Measurements from ENCODE around the gene ZNF215. TPM values are rescaled to one million over a fixed set of nuclear protein-coding genes. Genes with fewer than 3 reads are reported as not detected.

The ZNF215 gene
- total RNA-seq, 1 donor from 2014 or later = 11.2 TPM

DNA sequence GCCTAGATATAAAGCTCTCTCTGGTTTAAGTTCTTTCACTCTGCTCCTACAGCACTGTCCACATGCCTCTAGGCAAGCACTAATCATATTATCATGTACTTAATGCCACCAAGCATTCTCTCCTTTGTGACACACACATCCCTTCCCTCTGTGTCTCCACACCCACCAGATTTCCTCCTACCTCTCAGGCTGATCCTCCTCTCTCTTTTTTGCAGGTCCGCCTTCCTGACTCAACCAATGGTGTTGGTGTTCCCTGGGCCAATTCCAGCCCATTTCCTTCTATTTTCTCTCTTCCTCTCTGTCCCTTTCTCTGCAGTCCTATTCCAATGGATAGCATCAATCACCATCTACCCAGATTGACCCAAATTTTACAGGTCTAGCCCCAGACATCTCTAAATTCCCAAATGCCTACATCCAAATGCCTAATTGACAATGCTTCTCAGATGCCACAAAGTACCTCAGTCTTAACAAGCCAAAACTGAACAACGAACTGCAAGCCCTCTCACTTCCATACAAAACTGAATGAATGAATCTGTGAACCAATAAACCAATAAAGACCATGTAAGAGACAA, 504 bp upstream of the ZNF215 start:
- Mint-ChIP-seq H3K4me1 (peaks cover 32% of the 10 kb centered on the region), H3K36me3 (ENCODE audit: low read depth) (no peaks in the 10 kb centered on the region), H3K9me3 (no peaks in the 10 kb centered on the region), H3K4me3 (peak overlapping the region; percentile 98), H3K27me3 (ENCODE audit: low read depth) (no peaks in the 10 kb centered on the region), H3K27ac (ENCODE audit: unreplicated experiment) (peak overlapping the region; percentile 94)
- TF ChIP-seq, protein P1, sequence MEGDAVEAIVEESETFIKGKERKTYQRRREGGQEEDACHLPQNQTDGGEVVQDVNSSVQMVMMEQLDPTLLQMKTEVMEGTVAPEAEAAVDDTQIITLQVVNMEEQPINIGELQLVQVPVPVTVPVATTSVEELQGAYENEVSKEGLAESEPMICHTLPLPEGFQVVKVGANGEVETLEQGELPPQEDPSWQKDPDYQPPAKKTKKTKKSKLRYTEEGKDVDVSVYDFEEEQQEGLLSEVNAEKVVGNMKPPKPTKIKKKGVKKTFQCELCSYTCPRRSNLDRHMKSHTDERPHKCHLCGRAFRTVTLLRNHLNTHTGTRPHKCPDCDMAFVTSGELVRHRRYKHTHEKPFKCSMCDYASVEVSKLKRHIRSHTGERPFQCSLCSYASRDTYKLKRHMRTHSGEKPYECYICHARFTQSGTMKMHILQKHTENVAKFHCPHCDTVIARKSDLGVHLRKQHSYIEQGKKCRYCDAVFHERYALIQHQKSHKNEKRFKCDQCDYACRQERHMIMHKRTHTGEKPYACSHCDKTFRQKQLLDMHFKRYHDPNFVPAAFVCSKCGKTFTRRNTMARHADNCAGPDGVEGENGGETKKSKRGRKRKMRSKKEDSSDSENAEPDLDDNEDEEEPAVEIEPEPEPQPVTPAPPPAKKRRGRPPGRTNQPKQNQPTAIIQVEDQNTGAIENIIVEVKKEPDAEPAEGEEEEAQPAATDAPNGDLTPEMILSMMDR (conservative IDR thresholded peaks at IDR 0.05) = no peak
- peak; percentile 7 for DNase-seq (ENCODE audit: low read depth, low spot score)

DNA sequence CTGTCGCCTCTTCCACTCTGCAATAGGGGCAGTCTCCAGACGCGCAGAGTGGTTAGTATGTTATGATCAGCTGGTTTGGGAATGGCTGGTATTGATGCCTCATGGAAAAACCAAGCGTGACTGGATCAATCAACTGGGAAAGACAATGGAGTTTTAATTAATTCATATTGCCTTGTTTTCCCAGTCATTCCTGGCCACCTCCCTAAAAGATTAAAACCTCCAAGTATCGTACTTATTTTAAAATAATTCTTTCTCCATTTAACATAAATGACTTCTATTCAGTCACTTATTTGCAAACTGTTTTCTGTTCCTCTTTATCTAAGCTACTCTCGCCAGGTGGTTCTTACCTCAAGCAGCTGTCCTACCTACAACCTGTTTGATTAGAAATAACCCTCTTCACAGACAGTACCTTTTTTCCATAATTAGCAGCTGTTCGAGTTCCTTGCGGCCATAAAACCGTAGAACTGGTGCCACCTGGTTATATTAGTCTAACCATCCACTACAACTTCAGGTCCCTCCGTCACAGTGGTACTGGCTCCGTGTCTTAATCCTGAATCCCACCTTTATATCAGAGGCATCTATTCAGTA, 898 bp downstream of the ZNF215 start:
- TF ChIP-seq, protein P1 (conservative IDR thresholded peaks at IDR 0.05) = no peak
- DNase-seq (ENCODE audit: low read depth, low spot score) = no peak
- Mint-ChIP-seq H3K27me3 (ENCODE audit: low read depth) (no peaks in the 10 kb centered on the region), H3K4me1 (peaks cover 32% of the 10 kb centered on the region), H3K36me3 (ENCODE audit: low read depth) (no peaks in the 10 kb centered on the region), H3K27ac (ENCODE audit: unreplicated experiment) (no peak overlapping the region), H3K9me3 (no peaks in the 10 kb centered on the region), H3K4me3 (peak overlapping the region; percentile 98)

DNA sequence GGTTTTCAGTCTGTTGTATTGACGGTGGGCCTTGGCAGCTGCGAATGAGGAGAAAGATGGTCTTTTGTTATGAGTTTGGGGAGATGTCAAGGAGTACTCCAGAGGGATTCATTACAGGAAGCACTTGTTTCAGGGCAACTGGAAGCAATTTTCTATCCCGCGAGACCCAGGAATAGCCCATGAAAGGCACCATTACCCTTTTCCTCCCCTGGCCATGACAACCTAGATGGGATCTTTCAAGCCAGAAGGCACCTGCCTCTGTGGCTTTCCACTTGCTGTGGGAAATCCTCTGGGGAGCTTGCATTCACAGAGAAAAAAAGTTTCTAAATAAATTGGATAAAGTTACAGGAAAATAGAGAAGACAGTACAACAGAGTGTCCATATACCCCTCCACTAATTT, 2.7 kb downstream of the ZNF215 start:
- H3K9me3 Mint-ChIP-seq = no peaks in the 10 kb centered on the region
- H3K27me3 Mint-ChIP-seq (ENCODE audit: low read depth) = no peaks in the 10 kb centered on the region
- H3K4me1 Mint-ChIP-seq = peaks cover 32% of the 10 kb centered on the region
- peaks cover 6% of the 10 kb centered on the region for H3K36me3 Mint-ChIP-seq (ENCODE audit: low read depth)
- TF ChIP-seq, protein P1 (conservative IDR thresholded peaks at IDR 0.05) = no peak
- no peak for DNase-seq (ENCODE audit: low read depth, low spot score)
- H3K27ac Mint-ChIP-seq (ENCODE audit: unreplicated experiment) = no peak overlapping the region
- H3K4me3 Mint-ChIP-seq = peak overlapping the region; percentile 54

DNA sequence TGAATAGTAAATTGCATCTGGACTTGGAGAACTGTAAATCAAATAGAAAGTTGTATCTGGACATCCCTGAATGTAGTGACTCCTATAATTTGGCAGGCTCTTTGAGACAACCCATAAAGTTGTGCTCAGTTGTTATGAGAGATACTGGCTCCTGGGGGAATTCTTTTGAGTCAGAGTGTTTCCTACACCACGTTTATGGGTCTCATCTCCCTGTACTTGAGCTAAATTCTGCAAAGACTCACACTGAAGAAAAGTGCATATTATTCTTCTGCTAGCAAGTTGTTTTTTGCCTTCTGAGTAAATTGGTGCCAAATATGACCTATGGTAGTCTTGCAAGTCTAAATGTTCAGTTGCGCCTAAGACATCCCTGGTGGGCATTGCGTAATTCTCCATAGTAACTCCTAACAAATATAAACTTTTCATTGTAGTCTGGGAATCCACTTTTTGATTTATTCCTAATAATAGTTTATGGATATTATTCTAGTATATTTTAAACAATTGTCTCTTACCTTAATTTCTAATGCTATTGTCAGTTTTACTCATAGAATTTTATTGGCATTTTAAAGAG, 5.0 kb downstream of the ZNF215 start:
- Mint-ChIP-seq H3K4me3 (no peak overlapping the region), H3K27me3 (ENCODE audit: low read depth) (no peaks in the 10 kb centered on the region), H3K27ac (ENCODE audit: unreplicated experiment) (no peak overlapping the region), H3K9me3 (no peaks in the 10 kb centered on the region), H3K4me1 (peaks cover 23% of the 10 kb centered on the region), H3K36me3 (ENCODE audit: low read depth) (peaks cover 18% of the 10 kb centered on the region)
- no peak for DNase-seq (ENCODE audit: low read depth, low spot score)
- TF ChIP-seq, protein P1 (conservative IDR thresholded peaks at IDR 0.05) = no peak

DNA sequence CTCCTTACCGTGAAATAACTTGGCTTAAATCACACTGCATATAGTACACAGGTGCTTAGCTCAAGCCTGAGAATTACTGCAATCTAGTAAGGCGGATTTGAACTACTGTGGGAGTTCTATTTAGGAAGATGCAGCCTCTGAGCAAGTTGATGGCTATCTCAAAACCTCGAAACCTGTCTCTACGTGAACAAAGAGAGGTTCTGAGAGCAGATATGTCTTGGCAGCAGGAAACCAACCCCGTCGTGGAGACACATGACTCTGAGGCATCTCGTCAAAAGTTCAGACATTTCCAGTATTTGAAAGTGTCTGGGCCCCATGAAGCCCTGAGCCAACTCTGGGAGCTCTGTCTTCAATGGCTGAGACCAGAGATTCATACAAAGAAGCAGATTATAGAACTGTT, 5.9 kb downstream of the ZNF215 start:
- Mint-ChIP-seq H3K4me1 (peaks cover 17% of the 10 kb centered on the region), H3K27ac (ENCODE audit: unreplicated experiment) (no peak overlapping the region), H3K4me3 (no peak overlapping the region), H3K9me3 (no peaks in the 10 kb centered on the region), H3K27me3 (ENCODE audit: low read depth) (no peaks in the 10 kb centered on the region), H3K36me3 (ENCODE audit: low read depth) (peaks cover 22% of the 10 kb centered on the region)
- TF ChIP-seq, protein P1 (conservative IDR thresholded peaks at IDR 0.05) = no peak
- no peak for DNase-seq (ENCODE audit: low read depth, low spot score)

Data from neural crest cell (in vitro differentiated cells).